HCT116 (cell line): ENCODE data around the gene CAPN9.

ENCODE experiments used
- EZH2 ChIP-seq: fragments of 200-600 bp; sonication (generic); IDR thresholded peaks from 2 replicates; pipeline ENCODE4 v1.6.1; 2017; ENCODE audit warnings: antibody characterized with exemption, mixed run types
- EZH2phosphoT487 ChIP-seq: fragments of 200-600 bp; IDR thresholded peaks from 2 replicates; pipeline ENCODE4 v1.6.1; 2018; ENCODE audit warnings: antibody characterized with exemption, borderline replicate concordance
- POLR2AphosphoS5 ChIP-seq: IDR thresholded peaks from 2 replicates; pipeline ENCODE4 v1.6.1; 2011; ENCODE audit warnings: mild to moderate bottlenecking, low read depth, low read length, moderate library complexity
- REST ChIP-seq: IDR thresholded peaks from 2 replicates; pipeline ENCODE4 v1.6.1; 2012; ENCODE audit warnings: low read depth
- YY1 ChIP-seq: IDR thresholded peaks from 2 replicates; pipeline ENCODE4 v1.6.1; 2011; ENCODE audit warnings: low read length, low read depth, moderate library complexity, mild to moderate bottlenecking; ENCODE audit not compliant: insufficient replicate concordance; ENCODE audit errors: extremely low read depth
- TF ChIP-seq, protein P1 (sequence below), 3 experiments: fragments of 200-600 bp in 1 of 3; sonication (generic) in 1 of 3; IDR thresholded peaks in 2 of 3; conservative IDR thresholded peaks in 1 of 3; 2 replicates each; pipeline ENCODE4 v1.5.1; 2012 to 2017; ENCODE audit warnings: low read depth in 2 of 3, low read length in 2 of 3, antibody characterized with exemption in 1 of 3, borderline replicate concordance in 1 of 3, control low read depth in 1 of 3, mild to moderate bottlenecking in 1 of 3, mixed read lengths in 1 of 3, mixed run types in 1 of 3, moderate library complexity in 1 of 3; ENCODE audit not compliant: insufficient read depth in 1 of 3
- TF ChIP-seq, protein P2 (sequence below): IDR thresholded peaks from 2 replicates; pipeline ENCODE4 v1.6.1; 2012

DNA sequence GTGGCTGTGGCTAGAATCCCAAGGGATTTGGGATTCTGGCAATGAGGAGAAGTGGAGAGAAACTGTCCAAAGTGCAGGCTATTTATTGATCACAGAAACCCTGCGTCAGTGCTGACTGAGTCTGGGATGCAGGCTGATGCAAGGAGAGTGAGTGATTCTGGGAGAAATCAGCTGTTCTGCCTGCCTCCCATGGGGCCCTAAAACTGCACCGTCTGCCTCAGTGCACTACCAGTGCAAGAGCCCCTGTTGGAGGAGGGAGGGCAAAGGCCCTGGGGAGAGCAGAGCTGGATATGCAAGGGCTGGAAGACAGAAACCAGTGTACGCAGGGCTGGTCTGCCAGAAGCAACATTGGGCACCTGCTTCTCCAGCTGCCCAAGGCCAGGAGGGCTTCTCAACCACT, 78.6 kb downstream of the CAPN9 start:
- TF ChIP-seq, protein P1, sequence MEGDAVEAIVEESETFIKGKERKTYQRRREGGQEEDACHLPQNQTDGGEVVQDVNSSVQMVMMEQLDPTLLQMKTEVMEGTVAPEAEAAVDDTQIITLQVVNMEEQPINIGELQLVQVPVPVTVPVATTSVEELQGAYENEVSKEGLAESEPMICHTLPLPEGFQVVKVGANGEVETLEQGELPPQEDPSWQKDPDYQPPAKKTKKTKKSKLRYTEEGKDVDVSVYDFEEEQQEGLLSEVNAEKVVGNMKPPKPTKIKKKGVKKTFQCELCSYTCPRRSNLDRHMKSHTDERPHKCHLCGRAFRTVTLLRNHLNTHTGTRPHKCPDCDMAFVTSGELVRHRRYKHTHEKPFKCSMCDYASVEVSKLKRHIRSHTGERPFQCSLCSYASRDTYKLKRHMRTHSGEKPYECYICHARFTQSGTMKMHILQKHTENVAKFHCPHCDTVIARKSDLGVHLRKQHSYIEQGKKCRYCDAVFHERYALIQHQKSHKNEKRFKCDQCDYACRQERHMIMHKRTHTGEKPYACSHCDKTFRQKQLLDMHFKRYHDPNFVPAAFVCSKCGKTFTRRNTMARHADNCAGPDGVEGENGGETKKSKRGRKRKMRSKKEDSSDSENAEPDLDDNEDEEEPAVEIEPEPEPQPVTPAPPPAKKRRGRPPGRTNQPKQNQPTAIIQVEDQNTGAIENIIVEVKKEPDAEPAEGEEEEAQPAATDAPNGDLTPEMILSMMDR (IDR thresholded peaks at IDR 0.05 in 2 of 3, conservative IDR thresholded peaks at IDR 0.05 in 1 of 3; ENCODE audit: borderline replicate concordance in 1 of 3, insufficient read depth in 1 of 3, low read depth in 2 of 3, low read length in 2 of 3): no peak
- no peak for TF ChIP-seq YY1
- no peak for TF ChIP-seq POLR2AphosphoS5
- TF ChIP-seq REST: no peak
- TF ChIP-seq, protein P2, sequence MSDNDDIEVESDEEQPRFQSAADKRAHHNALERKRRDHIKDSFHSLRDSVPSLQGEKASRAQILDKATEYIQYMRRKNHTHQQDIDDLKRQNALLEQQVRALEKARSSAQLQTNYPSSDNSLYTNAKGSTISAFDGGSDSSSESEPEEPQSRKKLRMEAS: no peak
- no peak for TF ChIP-seq EZH2phosphoT487
- TF ChIP-seq EZH2: no peak
